CD14-positive monocyte (primary cell): ENCODE data around the gene SLC16A12. TPM values are rescaled to one million over a fixed set of nuclear protein-coding genes. Genes with fewer than 3 reads are reported as not detected.

Source experiments
- DNase-seq, 3 donors: peaks; one replicate each; pipeline ENCODE4 v3.0.0-alpha.2; 2011 to 2022
- H2AFZ ChIP-seq: 2 replicates; pipeline ENCODE4 v1.6.0; 2012; ENCODE audit warnings: mild to moderate bottlenecking, low read depth, low read length, inconsistent platforms; ENCODE audit not compliant: insufficient read depth, poor library complexity, severe bottlenecking
- H3K27ac ChIP-seq, 2 donors: 1 replicate in 1 of 2; 2 replicates in 1 of 2; pipeline ENCODE4 v1.5.1; 2012 to 2013; ENCODE audit warnings: low read length in 2 of 2, control low read depth in 1 of 2, inconsistent platforms in 1 of 2, low read depth in 1 of 2, mild to moderate bottlenecking in 1 of 2
- H3K27me3 ChIP-seq, 2 donors: one replicate each; pipeline versions ENCODE4 v1.6.0 to v1.6.1; 2011 to 2013; ENCODE audit warnings: low read length in 2 of 2; ENCODE audit not compliant: control insufficient read depth in 2 of 2, insufficient read depth in 2 of 2
- H3K36me3 ChIP-seq, 2 donors: replicated peaks in 1 of 2; 1 replicate in 1 of 2; 2 replicates in 1 of 2; pipeline versions ENCODE4 v1.5.1 to v1.6.1; 2012 to 2013; ENCODE audit warnings: low read length in 2 of 2, control low read depth in 1 of 2, inconsistent platforms in 1 of 2, mild to moderate bottlenecking in 1 of 2; ENCODE audit not compliant: insufficient read depth in 2 of 2, control insufficient read depth in 1 of 2
- H3K4me1 ChIP-seq, 2 donors: 1 replicate in 1 of 2; 2 replicates in 1 of 2; pipeline versions ENCODE4 v1.5.1 to v1.6.1; 2012 to 2013; ENCODE audit warnings: low read length in 2 of 2, control low read depth in 1 of 2, inconsistent platforms in 1 of 2, mild to moderate bottlenecking in 1 of 2, moderate library complexity in 1 of 2; ENCODE audit not compliant: insufficient read depth in 2 of 2, control insufficient read depth in 1 of 2
- H3K4me2 ChIP-seq: replicated peaks from 2 replicates; pipeline ENCODE3; 2012; ENCODE audit warnings: low read length, moderate library complexity, mild to moderate bottlenecking; ENCODE audit not compliant: poor library complexity, severe bottlenecking; ENCODE audit errors: extremely low read depth
- H3K4me3 ChIP-seq, 3 experiments: fragments of 200-600 bp in 1 of 3; sonication (generic) in 1 of 3; replicated peaks in 1 of 3; 1 replicate in 2 of 3; 2 replicates in 1 of 3; pipeline ENCODE4 v1.5.1; 2011 to 2013; ENCODE audit warnings: low read length in 3 of 3, mild to moderate bottlenecking in 3 of 3, control low read depth in 2 of 3, low read depth in 2 of 3, inconsistent platforms in 1 of 3, moderate library complexity in 1 of 3
- H3K79me2 ChIP-seq: 2 replicates; pipeline ENCODE4 v1.6.0; 2012; ENCODE audit warnings: mild to moderate bottlenecking, control low read depth, inconsistent platforms, low read length, moderate library complexity; ENCODE audit not compliant: insufficient read depth
- H3K9ac ChIP-seq: 2 replicates; pipeline ENCODE4 v1.6.0; 2017; ENCODE audit warnings: low read length, mild to moderate bottlenecking; ENCODE audit not compliant: insufficient read depth, poor library complexity, severe bottlenecking
- H3K9me3 ChIP-seq, 2 donors: replicated peaks in 1 of 2; 1 replicate in 1 of 2; 2 replicates in 1 of 2; pipeline versions ENCODE4 v1.5.1 to v1.6.1; 2012 to 2013; ENCODE audit warnings: low read length in 2 of 2, control low read depth in 1 of 2; ENCODE audit not compliant: control insufficient read depth in 1 of 2, insufficient read depth in 1 of 2
- H4K20me1 ChIP-seq: 2 replicates; pipeline ENCODE4 v1.6.0; 2012; ENCODE audit warnings: mild to moderate bottlenecking, low read length, control low read depth, moderate library complexity; ENCODE audit not compliant: insufficient read depth
- H3K27ac Mint-ChIP-seq, 7 donors: one replicate each; pipeline ENCODE4 v1.8.0; 2020; ENCODE audit warnings: mild to moderate bottlenecking in 7 of 7, mixed read lengths in 7 of 7, moderate library complexity in 6 of 7, inconsistent platforms in 2 of 7
- H3K27me3 Mint-ChIP-seq, 3 donors: one replicate each; pipeline ENCODE4 v1.8.0; 2021 to 2022; ENCODE audit warnings: low read depth in 3 of 3, mild to moderate bottlenecking in 3 of 3, mixed read lengths in 3 of 3, moderate library complexity in 3 of 3, inconsistent platforms in 1 of 3
- H3K36me3 Mint-ChIP-seq, 2 donors: one replicate each; pipeline ENCODE4 v1.8.0; 2020; ENCODE audit warnings: mixed read lengths in 2 of 2, inconsistent platforms in 1 of 2, mild to moderate bottlenecking in 1 of 2
- H3K4me1 Mint-ChIP-seq: one replicate; pipeline ENCODE4 v1.8.0; 2020; ENCODE audit warnings: mild to moderate bottlenecking, mixed read lengths
- H3K4me3 Mint-ChIP-seq, 2 donors: one replicate each; pipeline ENCODE4 v1.8.0; 2020; ENCODE audit warnings: mild to moderate bottlenecking in 2 of 2, mixed read lengths in 2 of 2, moderate library complexity in 1 of 2
- H3K9me3 Mint-ChIP-seq, 7 donors: one replicate each; pipeline ENCODE4 v1.8.0; 2020 to 2022; ENCODE audit warnings: mixed read lengths in 7 of 7, mild to moderate bottlenecking in 6 of 7, moderate library complexity in 6 of 7, inconsistent platforms in 2 of 7
- CTCF ChIP-seq: fragments of 200-600 bp; IDR thresholded peaks from one replicate; pipeline ENCODE4 v1.8.0; 2022; ENCODE audit warnings: antibody characterized with exemption, mild to moderate bottlenecking
- WGBS: methylation state at CpG from one replicate; pipeline ENCODE4 v1.1.5; 2013; ENCODE audit warnings: missing lambda C conversion rate; ENCODE audit not compliant: insufficient coverage; 5-methylcytosine and 5-hydroxymethylcytosine counted together
- intact Hi-C, 2 donors: fragments of 100-400 bp; cut with micrococcal nuclease; formaldehyde crosslinking; loops; one replicate each; pipeline versions ENCODE4 v1.15.0 to v1.15.1; 2023
- polyA plus RNA-seq, 3 donors: library from polyadenylated mRNA; depleted of rRNA in 1 of 3; unstranded in 2 of 3; stranded (reverse) in 1 of 3; fragments of 300-500 nt in 2 of 3; fragments of >200 nt in 1 of 3; fragmentation: Illumina TruSeq in 2 of 3; gene quantifications; 1 replicate in 2 of 3; 2 replicates in 1 of 3; pipeline ENCODE4 v1.2.3, GENCODE V29; 2012 to 2021

The SLC16A12 gene
- polyA plus RNA-seq, 3 donors, result 0.04 TPM; not detected in 2

- Mint-ChIP-seq H3K4me3 (no peak overlapping the region), H3K4me1 (peaks cover 9% of the 10 kb centered on the region), H3K27me3 (peaks cover 2 to 3% (median 3%) of the 10 kb centered on the region in 3 donors), H3K27ac (no peak overlapping the region), H3K36me3 (no peaks in the 10 kb centered on the region), H3K9me3 (no peaks in the 10 kb centered on the region)
- Histone ChIP-seq H2AFZ (no peak overlapping the region), H3K27ac (no peak overlapping the region), H3K4me1 (peaks cover 0 to 3% of the 10 kb centered on the region in 2 donors), H3K9me3 (no peaks in the 10 kb centered on the region), H3K4me2 (no peak overlapping the region), H4K20me1 (no peaks in the 10 kb centered on the region), H3K4me3 (no peak overlapping the region), H3K36me3 (no peaks in the 10 kb centered on the region), H3K9ac (no peak overlapping the region), H3K79me2 (no peaks in the 10 kb centered on the region), H3K27me3 (no peaks in the 10 kb centered on the region)
- WGBS, result no CpG with 5 or more reads among the region's 1 CpG
- intact Hi-C loops, result no loop called here
- TF ChIP-seq CTCF, result no peak
- DNase-seq, result no peak
Measured at GRCh38 chr10:89471110-89471809, 64.1 kb downstream of the SLC16A12 start.

- H3K27ac ChIP-seq, result no peak overlapping the region
- no peaks in the 10 kb centered on the region for H4K20me1 ChIP-seq
- intact Hi-C loops, result no loop called here
- H3K36me3 Mint-ChIP-seq, result no peaks in the 10 kb centered on the region
- H3K36me3 ChIP-seq, result no peaks in the 10 kb centered on the region
- no peaks in the 10 kb centered on the region for H3K9me3 ChIP-seq
- no peak overlapping the region for H3K4me3 ChIP-seq
- no peak for DNase-seq
- H3K9ac ChIP-seq, result no peak overlapping the region
- H3K27ac Mint-ChIP-seq, result peak overlapping the region in 1 of 7 donors; percentile 58
- H3K27me3 Mint-ChIP-seq, result peaks cover 2 to 4% (median 3%) of the 10 kb centered on the region in 3 donors
- H3K27me3 ChIP-seq, result no peaks in the 10 kb centered on the region
- WGBS, result no CpG with 5 or more reads among the region's 2 CpGs
- no peaks in the 10 kb centered on the region for H3K79me2 ChIP-seq
- H3K4me1 Mint-ChIP-seq, result peaks cover 9% of the 10 kb centered on the region
- H3K9me3 Mint-ChIP-seq, result no peaks in the 10 kb centered on the region
- no peak overlapping the region for H3K4me3 Mint-ChIP-seq
- no peak overlapping the region for H3K4me2 ChIP-seq
- H2AFZ ChIP-seq, result no peak overlapping the region
- peaks cover 0 to 3% of the 10 kb centered on the region in 2 donors for H3K4me1 ChIP-seq
- no peak for TF ChIP-seq CTCF
Measured at GRCh38 chr10:89470628-89471027, 64.8 kb downstream of the SLC16A12 start.
